GM12864 (cell line): ENCODE measurements around the gene CEP112.
"Not testable (repeated sequence)": the region's sequence is repeated elsewhere in the genome, so short reads cannot be mapped to it uniquely, and the experiment has no call there.

Experiments
- DNase-seq: peaks from one replicate; pipeline ENCODE4 v3.0.0-alpha.2; 2011; ENCODE audit warnings: low read depth
- H3K4me3 ChIP-seq: 2 replicates; pipeline ENCODE4 v1.5.1; 2011; ENCODE audit warnings: mild to moderate bottlenecking, low read depth, low read length, control low read depth
- CTCF ChIP-seq: IDR thresholded peaks from 2 replicates; pipeline ENCODE4 v1.5.1; 2011; ENCODE audit warnings: low read depth, mild to moderate bottlenecking, moderate library complexity, low read length, control low read depth, inconsistent platforms; ENCODE audit errors: missing control alignments

Gene CEP112

DNA sequence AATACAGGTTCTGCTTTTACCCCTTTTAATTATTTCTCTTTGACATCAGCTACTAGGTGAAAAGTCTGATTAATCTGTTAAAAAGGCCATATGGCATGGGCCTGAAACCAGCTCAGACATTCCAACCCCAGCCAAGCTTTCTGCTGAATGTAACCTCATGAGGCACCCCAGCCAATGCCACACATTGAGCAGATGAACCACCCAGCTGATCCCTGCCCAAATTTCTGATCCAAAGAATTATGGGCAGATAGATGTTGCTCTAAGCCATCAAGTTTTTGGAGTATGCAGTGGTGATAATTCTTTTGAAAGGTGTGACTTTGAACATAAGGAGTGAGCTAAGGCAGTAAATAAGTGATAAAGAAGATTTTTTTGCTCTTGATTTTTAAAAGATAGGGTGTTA lies 452.9 kb downstream of the CEP112 start:
- DNase-seq: no peak
- no peak for TF ChIP-seq CTCF
- H3K4me3 ChIP-seq: no peak overlapping the region

DNA sequence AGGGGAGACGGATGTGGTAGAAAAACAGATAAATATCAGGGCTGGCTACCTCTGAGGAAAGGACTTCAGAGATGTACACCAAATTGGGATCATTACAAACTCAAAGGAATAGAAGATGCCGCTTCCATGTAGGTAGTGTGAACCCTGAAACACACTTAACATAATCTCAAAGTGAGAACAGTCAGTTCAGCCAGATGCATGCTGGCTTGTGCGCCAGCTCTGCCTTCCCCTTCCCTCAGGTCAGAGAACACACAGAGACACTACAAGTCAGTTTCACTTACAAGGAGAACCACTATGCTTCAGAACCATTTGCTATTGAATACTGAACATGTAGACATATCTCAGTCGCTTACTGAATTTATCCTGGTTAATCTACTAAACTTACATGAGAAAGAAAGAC lies 454.5 kb downstream of the CEP112 start:
- no peak for DNase-seq
- no peak for TF ChIP-seq CTCF
- no peak overlapping the region for H3K4me3 ChIP-seq

GRCh38 chr17:65733314-65733713 lies 458.6 kb downstream of the CEP112 start:
- H3K4me3 ChIP-seq: no peak overlapping the region
- no peak for DNase-seq
- no peak for TF ChIP-seq CTCF

DNA sequence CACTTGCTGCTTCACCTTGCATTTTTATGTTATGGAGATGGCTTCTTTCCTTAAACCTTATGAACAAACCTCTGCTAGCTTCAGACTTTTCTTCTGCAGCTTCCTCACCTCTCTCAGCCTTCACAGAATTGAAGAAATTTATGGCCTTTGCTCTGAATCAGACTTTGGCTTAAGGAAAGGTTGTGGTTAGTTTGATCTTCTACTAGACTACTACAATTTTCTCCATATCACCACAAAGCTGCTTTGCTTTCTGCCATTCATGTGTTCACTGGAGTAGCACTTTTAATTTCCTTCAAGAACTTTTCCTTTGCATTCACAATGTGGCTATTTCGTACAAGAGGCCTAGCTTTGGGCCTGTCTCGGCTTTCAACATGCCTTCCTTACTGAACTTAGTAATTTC lies 459.3 kb downstream of the CEP112 start:
- DNase-seq, H3K4me3 ChIP-seq: not testable (repeated sequence)

GRCh38 chr17:65730711-65731169 lies 461.2 kb downstream of the CEP112 start:
- no peak overlapping the region for H3K4me3 ChIP-seq
- TF ChIP-seq CTCF: no peak
- no peak for DNase-seq

- no peak for DNase-seq
- H3K4me3 ChIP-seq: no peak overlapping the region
- no peak for TF ChIP-seq CTCF
Observed at GRCh38 chr17:65729207-65729606, 462.7 kb downstream of the CEP112 start.

DNA sequence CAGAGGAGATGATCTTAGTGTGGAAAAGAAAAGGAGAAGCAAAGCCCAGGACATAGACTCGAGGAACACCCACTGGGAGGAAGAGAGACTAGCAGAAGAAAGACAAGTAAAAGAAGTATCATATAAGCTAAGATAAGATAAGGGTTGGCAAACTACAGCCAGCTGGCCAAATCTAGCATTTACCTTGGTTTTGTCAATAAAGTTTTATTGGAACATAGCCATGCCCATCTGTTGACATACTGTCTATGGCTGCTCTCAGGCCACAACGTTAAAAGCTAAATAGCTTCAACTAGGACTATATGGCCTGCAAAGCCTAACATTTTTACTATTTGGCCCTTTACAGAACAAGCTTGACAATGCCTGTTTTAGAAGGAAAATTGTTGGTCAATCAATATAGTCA lies 464.1 kb downstream of the CEP112 start:
- TF ChIP-seq CTCF: no peak
- no peak for DNase-seq
- H3K4me3 ChIP-seq: no peak overlapping the region

DNA sequence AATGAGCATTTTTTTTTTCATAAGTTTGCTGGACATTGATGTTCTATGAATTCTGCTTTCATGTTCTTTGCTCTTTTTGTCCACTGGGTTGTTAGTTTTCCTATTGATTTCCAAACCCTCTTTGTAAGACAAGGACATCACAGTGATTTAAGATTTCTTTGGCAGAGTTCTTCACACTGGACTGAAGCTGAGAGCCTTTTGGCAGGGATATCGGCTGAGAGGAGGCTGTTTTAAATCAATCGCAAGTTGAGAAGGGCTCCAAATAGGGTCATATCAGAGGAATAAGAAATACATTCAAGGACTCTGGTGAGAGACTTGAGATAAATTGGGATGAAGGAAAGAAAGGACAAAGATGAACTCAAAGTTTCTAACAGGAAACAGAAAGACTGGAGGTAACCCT lies 464.7 kb downstream of the CEP112 start:
- no peak for DNase-seq
- no peak for TF ChIP-seq CTCF

More for the DNA sequence above, 464.7 kb downstream of the CEP112 start:
- no peak overlapping the region for H3K4me3 ChIP-seq
